ENCODE measurements around the gene NSMCE4A.

DNA sequence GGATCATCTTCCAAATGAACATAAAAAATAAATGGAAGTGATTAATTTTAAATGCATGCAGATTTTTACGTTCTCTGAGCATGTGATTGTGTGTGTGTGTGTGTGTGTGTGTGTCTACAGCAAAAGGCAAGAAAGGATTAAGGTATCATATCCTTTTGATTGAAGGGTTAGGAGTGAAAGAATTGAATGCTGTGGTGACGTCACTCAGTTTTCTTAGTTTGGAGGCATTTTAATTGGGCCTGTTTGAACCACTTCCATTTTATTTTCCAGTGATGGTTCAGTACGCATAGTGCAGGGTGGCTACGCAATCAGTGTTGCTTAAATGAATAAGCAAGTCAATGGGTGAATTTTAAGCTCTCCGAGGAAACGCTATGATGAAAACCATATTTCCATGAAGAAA lies 45.2 kb upstream of the NSMCE4A start:
- TF ChIP-seq, protein P1, sequence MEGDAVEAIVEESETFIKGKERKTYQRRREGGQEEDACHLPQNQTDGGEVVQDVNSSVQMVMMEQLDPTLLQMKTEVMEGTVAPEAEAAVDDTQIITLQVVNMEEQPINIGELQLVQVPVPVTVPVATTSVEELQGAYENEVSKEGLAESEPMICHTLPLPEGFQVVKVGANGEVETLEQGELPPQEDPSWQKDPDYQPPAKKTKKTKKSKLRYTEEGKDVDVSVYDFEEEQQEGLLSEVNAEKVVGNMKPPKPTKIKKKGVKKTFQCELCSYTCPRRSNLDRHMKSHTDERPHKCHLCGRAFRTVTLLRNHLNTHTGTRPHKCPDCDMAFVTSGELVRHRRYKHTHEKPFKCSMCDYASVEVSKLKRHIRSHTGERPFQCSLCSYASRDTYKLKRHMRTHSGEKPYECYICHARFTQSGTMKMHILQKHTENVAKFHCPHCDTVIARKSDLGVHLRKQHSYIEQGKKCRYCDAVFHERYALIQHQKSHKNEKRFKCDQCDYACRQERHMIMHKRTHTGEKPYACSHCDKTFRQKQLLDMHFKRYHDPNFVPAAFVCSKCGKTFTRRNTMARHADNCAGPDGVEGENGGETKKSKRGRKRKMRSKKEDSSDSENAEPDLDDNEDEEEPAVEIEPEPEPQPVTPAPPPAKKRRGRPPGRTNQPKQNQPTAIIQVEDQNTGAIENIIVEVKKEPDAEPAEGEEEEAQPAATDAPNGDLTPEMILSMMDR (IDR thresholded peaks at IDR 0.05) = no peak
- no peak for TF ChIP-seq ZFX (IDR thresholded peaks at IDR 0.05; ENCODE audit: borderline replicate concordance)
